Kidney epithelial cell (primary cell): Measurements from ENCODE around the gene NKX1-1. TPM values are rescaled to one million over a fixed set of nuclear protein-coding genes. Genes with fewer than 3 reads are reported as not detected.
"Not testable (repeated sequence)": the region's sequence is repeated elsewhere in the genome, so short reads cannot be mapped to it uniquely, and the experiment has no call there.

Experiments used
- DNase-seq: peaks from one replicate; pipeline ENCODE4 v3.0.0-alpha.2; 2010; ENCODE audit warnings: low read depth
- H3K27me3 ChIP-seq: 2 replicates; pipeline ENCODE4 v1.6.0; 2011; ENCODE audit warnings: low read length; ENCODE audit not compliant: control insufficient read depth, insufficient read depth
- H3K36me3 ChIP-seq: 2 replicates; pipeline ENCODE4 v1.5.1; 2011; ENCODE audit warnings: low read length; ENCODE audit not compliant: control insufficient read depth, insufficient read depth
- H3K4me3 ChIP-seq: 2 replicates; pipeline ENCODE4 v1.5.1; 2011; ENCODE audit warnings: low read depth, mild to moderate bottlenecking, control low read depth, low read length
- total RNA-seq: library from RNA; depleted of rRNA; stranded (reverse); fragments of >200 nt; gene quantifications from 2 replicates; pipeline ENCODE4 v1.2.3, GENCODE V29; 2015
- TF ChIP-seq, protein P1 (sequence below): IDR thresholded peaks from 2 replicates; pipeline ENCODE4 v1.5.1; 2011; ENCODE audit warnings: mild to moderate bottlenecking, moderate library complexity, low read length, control low read depth, inconsistent platforms; ENCODE audit not compliant: insufficient read depth, poor library complexity, severe bottlenecking

Gene NKX1-1
- total RNA-seq, 1 donor from 2014 or later: not detected

DNA sequence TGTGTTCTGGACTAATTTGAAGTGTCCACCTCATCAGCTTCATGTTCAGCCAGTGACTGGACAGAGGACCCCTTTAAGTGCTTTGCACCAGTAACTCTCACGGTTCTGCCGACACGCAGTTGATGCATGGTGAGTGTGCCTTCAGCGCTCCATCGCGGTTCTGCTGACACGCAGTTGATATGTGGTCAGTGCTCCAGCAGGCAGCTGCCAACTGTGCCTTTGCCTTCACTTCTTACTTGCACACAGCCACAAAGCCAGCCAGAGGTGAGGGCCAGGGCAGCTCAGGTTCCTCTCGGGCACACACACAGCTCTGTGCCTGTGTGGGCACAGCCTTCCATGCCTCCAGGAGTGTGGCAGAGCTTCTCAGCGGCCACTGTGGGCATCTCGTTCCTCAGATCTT lies 12.4 kb downstream of the NKX1-1 start:
- Histone ChIP-seq H3K4me3 (no peak overlapping the region), H3K36me3 (no peaks in the 10 kb centered on the region), H3K27me3 (no peaks in the 10 kb centered on the region)
- TF ChIP-seq, protein P1, sequence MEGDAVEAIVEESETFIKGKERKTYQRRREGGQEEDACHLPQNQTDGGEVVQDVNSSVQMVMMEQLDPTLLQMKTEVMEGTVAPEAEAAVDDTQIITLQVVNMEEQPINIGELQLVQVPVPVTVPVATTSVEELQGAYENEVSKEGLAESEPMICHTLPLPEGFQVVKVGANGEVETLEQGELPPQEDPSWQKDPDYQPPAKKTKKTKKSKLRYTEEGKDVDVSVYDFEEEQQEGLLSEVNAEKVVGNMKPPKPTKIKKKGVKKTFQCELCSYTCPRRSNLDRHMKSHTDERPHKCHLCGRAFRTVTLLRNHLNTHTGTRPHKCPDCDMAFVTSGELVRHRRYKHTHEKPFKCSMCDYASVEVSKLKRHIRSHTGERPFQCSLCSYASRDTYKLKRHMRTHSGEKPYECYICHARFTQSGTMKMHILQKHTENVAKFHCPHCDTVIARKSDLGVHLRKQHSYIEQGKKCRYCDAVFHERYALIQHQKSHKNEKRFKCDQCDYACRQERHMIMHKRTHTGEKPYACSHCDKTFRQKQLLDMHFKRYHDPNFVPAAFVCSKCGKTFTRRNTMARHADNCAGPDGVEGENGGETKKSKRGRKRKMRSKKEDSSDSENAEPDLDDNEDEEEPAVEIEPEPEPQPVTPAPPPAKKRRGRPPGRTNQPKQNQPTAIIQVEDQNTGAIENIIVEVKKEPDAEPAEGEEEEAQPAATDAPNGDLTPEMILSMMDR: no peak
- DNase-seq: no peak

DNA sequence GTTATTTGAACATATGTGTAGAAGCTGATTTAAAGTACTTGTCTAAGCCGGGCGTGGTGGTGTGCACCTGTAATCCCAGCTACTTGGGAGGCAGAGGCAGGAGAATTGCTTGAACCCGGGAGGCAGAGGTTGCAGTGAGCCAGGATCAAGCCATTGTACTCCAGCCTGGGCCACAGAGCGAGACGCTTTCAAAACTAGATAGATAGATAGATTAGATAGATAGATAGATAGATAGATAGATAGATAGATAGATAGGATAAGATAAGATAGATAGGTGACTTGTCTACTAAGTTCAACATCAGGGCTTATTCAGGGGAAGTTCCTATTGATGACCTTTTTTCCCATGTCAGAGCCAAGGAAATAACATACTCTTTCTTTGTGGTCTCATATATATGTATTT lies 12.9 kb downstream of the NKX1-1 start:
- H3K36me3 ChIP-seq, H3K4me3 ChIP-seq, H3K27me3 ChIP-seq, DNase-seq: not testable (repeated sequence)

- no peak for DNase-seq
- Histone ChIP-seq H3K4me3 (no peak overlapping the region), H3K27me3 (no peaks in the 10 kb centered on the region), H3K36me3 (no peaks in the 10 kb centered on the region)
- TF ChIP-seq, protein P1: no peak
These were observed 20.6 kb downstream of the NKX1-1 start for GRCh38 chr4:1385373-1386340.

GRCh38 chr4:1384675-1385372 lies 21.4 kb downstream of the NKX1-1 start:
- Histone ChIP-seq H3K27me3 (no peaks in the 10 kb centered on the region), H3K36me3 (no peaks in the 10 kb centered on the region), H3K4me3 (no peak overlapping the region)
- TF ChIP-seq, protein P1: no peak
- no peak for DNase-seq

DNA sequence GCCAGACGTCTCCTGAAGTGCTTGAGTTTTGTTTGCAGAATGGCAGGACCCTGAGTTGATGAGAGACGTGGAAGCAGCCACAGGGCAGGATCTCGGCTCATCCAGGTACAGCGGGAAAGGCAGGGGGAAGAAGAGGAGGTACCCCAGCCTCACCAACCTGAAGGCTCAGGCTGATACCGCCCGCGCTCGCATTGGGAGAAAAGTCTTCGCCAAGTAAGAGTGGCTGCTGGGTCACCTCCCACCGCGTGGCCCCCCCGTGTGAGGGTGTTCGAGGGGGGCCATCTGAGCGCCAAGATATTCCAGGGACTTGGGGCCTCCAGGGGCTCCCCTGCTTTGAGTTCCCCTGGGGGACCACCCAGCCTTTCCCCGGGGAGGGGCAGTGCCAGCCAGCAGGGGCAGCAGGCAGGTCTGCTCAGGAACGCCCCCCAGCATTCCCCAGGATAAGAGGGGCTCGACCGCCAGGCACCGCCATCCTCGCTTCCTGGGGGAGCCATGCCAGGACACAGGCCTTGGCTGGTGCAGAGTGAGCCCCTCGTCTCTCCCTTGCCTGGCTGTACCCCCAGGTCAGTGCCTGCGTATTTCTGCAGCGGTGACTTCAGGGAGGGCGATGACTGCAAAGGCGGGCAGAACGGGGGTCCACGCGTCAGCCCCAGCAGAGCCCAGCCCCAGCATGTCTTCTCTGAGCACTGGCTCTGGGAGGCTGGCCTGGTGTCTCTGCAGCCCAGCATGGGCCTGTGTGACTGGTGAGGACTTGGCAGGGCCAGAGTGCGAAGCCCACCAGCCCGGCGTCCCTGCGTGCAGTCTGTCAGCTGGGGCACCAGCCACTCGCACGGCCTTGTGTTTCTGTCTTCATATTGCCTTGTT lies 22.3 kb downstream of the NKX1-1 start:
- H3K27me3 ChIP-seq: no peaks in the 10 kb centered on the region
- TF ChIP-seq, protein P1: no peak
- no peak for DNase-seq
- H3K4me3 ChIP-seq: no peak overlapping the region
- no peaks in the 10 kb centered on the region for H3K36me3 ChIP-seq
